Right atrium auricular region (tissue), 2 donors: Measurements from ENCODE around the gene LFNG. TPM values are rescaled to one million over a fixed set of nuclear protein-coding genes. Genes with fewer than 3 reads are reported as not detected.

ENCODE experiments used
- DNase-seq: peaks from one replicate; pipeline ENCODE4 v3.0.0-alpha.2; 2019; ENCODE audit warnings: low spot score
- H3K27ac ChIP-seq, 2 donors: fragments of 200-600 bp; sonication (generic); 1 replicate in 1 of 2; 2 replicates in 1 of 2; pipeline ENCODE4 v1.5.1; 2016 to 2019
- H3K27me3 ChIP-seq, 2 donors: fragments of 200-600 bp; sonication (generic); one replicate each; pipeline versions ENCODE4 v1.5.1 to v1.6.0; 2017 to 2019
- H3K36me3 ChIP-seq: fragments of 200-600 bp; sonication (generic); one replicate; pipeline ENCODE4 v1.5.1; 2016
- H3K4me1 ChIP-seq, 2 donors: fragments of 200-600 bp; sonication (generic); one replicate each; pipeline versions ENCODE4 v1.5.1 to v1.6.0; 2017 to 2019
- H3K4me3 ChIP-seq, 2 donors: fragments of 200-600 bp; sonication (generic); 1 replicate in 1 of 2; 2 replicates in 1 of 2; pipeline ENCODE4 v1.5.1; 2017 to 2019; ENCODE audit warnings: mild to moderate bottlenecking in 1 of 2, moderate library complexity in 1 of 2
- H3K9me3 ChIP-seq, 2 donors: fragments of 200-600 bp; sonication (generic); one replicate each; pipeline ENCODE4 v1.5.1; 2019
- CTCF ChIP-seq, 2 donors: fragments of 200-600 bp; sonication (generic); IDR thresholded peaks; one replicate each; pipeline ENCODE4 v1.5.1; 2019; ENCODE audit warnings: antibody characterized with exemption in 2 of 2
- total RNA-seq, 2 donors: library from RNA; depleted of rRNA; stranded (reverse); fragments of >200 nt; gene quantifications; one replicate each; pipeline ENCODE4 v1.1.0, GENCODE V29; 2016

Gene LFNG
- total RNA-seq, 2 donors from 2014 or later: 3.8 to 4.3 TPM

- Histone ChIP-seq H3K4me1 (peaks cover 0 to 93% of the 10 kb centered on the region in 2 donors), H3K4me3 (no peak overlapping the region), H3K27me3 (no peaks in the 10 kb centered on the region), H3K9me3 (no peaks in the 10 kb centered on the region), H3K36me3 (peaks cover 12% of the 10 kb centered on the region), H3K27ac (no peak overlapping the region)
- TF ChIP-seq CTCF (IDR thresholded peaks at IDR 0.05): no peak
- DNase-seq: no peak
Observed at GRCh38 chr7:2525658-2526630, 6.4 kb downstream of the LFNG start.

- Histone ChIP-seq H3K27ac (no peak overlapping the region), H3K4me1 (peaks cover 0 to 92% of the 10 kb centered on the region in 2 donors)
- DNase-seq: no peak
Observed at GRCh38 chr7:2526659-2527504, 7.3 kb downstream of the LFNG start.

GRCh38 chr7:2527505-2528467 is 8.2 kb downstream of the LFNG start:
- H3K9me3 ChIP-seq: no peaks in the 10 kb centered on the region
- H3K36me3 ChIP-seq: peaks cover 12% of the 10 kb centered on the region
- no peak overlapping the region for H3K27ac ChIP-seq
- DNase-seq: no peak
- H3K4me1 ChIP-seq: peaks cover 0 to 83% of the 10 kb centered on the region in 2 donors
- H3K4me3 ChIP-seq: no peak overlapping the region
- H3K27me3 ChIP-seq: no peaks in the 10 kb centered on the region
- TF ChIP-seq CTCF (IDR thresholded peaks at IDR 0.05): no peak

More at GRCh38 chr7:2526659-2527504, 7.3 kb downstream of the LFNG start:
- Histone ChIP-seq H3K27me3 (no peaks in the 10 kb centered on the region), H3K4me3 (no peak overlapping the region), H3K36me3 (peaks cover 12% of the 10 kb centered on the region), H3K9me3 (no peaks in the 10 kb centered on the region)
- no peak for TF ChIP-seq CTCF (IDR thresholded peaks at IDR 0.05)

- H3K4me1 ChIP-seq: peaks cover 0 to 75% of the 10 kb centered on the region in 2 donors
- peak overlapping the region in 1 of 2 donors; percentile 10 for H3K27ac ChIP-seq
- peaks cover 12% of the 10 kb centered on the region for H3K36me3 ChIP-seq
- no peak overlapping the region for H3K4me3 ChIP-seq
- TF ChIP-seq CTCF (IDR thresholded peaks at IDR 0.05): no peak
- no peaks in the 10 kb centered on the region for H3K27me3 ChIP-seq
- no peaks in the 10 kb centered on the region for H3K9me3 ChIP-seq
- DNase-seq: no peak
Observed at GRCh38 chr7:2528481-2529095, 9.0 kb downstream of the LFNG start.
